K562 (cell line): ENCODE results near the gene IL10RB. TPM values are rescaled to one million over a fixed set of nuclear protein-coding genes. Genes with fewer than 3 reads are reported as not detected.
A peak's percentile ranks its signal among the peaks of the same experiment; 100 is the strongest.

Experiments used
- COPS2 ChIP-seq: fragments of 450-650 bp; conservative IDR thresholded peaks from 2 replicates; pipeline ENCODE4 v1.6.1; 2016; ENCODE audit warnings: mild to moderate bottlenecking, moderate library complexity
- E4F1 ChIP-seq: fragments of 250-450 bp; sonication (Bioruptor Pico); IDR thresholded peaks from 2 replicates; pipeline ENCODE4 v1.5.0; 2021; ENCODE audit warnings: mild to moderate bottlenecking, borderline replicate concordance
- GABPB2 ChIP-seq: fragments of 250-450 bp; sonication (Bioruptor Pico); conservative IDR thresholded peaks from 2 replicates; pipeline ENCODE4 v1.5.1; 2021; ENCODE audit warnings: mild to moderate bottlenecking
- GTF3C2 ChIP-seq: IDR thresholded peaks from 3 replicates; pipeline ENCODE4 v1.6.1; 2011; ENCODE audit warnings: borderline replicate concordance, mild to moderate bottlenecking, moderate library complexity; ENCODE audit not compliant: insufficient read length; ENCODE audit errors: extremely low read depth
- IRF2 ChIP-seq: sonication (generic); formaldehyde crosslinking; IDR thresholded peaks from 2 replicates; pipeline ENCODE4 v1.8.1; 2022; ENCODE audit warnings: mild to moderate bottlenecking, missing genetic modification reagents
- PHB ChIP-seq: fragments of 250-450 bp; sonication (Bioruptor Pico); IDR thresholded peaks from 2 replicates; pipeline ENCODE4 v1.5.0; 2021
- RFX5 ChIP-seq: IDR thresholded peaks from 2 replicates; pipeline ENCODE4 v1.6.1; 2011; ENCODE audit warnings: low read depth, mild to moderate bottlenecking, improper control_type of control experiment, low read length
- RREB1 ChIP-seq: fragments of 250-450 bp; sonication (Bioruptor Pico); IDR thresholded peaks from 2 replicates; pipeline ENCODE4 v1.4.0; 2020
- SMAD3 ChIP-seq: fragments of 450-650 bp; formaldehyde crosslinking; conservative IDR thresholded peaks from 2 replicates; pipeline ENCODE4 v1.4.0; 2020; ENCODE audit warnings: mild to moderate bottlenecking
- SRSF9 ChIP-seq: fragments of 200-400 bp; formaldehyde crosslinking; IDR thresholded peaks from 2 replicates; pipeline ENCODE4 v1.6.1; 2017; ENCODE audit warnings: low read depth, low read length, borderline replicate concordance
- ZHX1 ChIP-seq: fragments of 150-350 bp; conservative IDR thresholded peaks from 2 replicates; pipeline ENCODE4 v1.6.1; 2014; ENCODE audit warnings: low read length
- ZNF644 ChIP-seq: fragments of 200-800 bp; sonication (Bioruptor generic); IDR thresholded peaks from 2 replicates; pipeline ENCODE4 v1.6.1; 2016; ENCODE audit warnings: low read depth, missing genetic modification characterization, missing compliant biosample characterization
- polyA plus RNA-seq, 8 experiments: library from polyadenylated mRNA; depleted of rRNA in 4 of 8; stranded (reverse) in 5 of 8; unstranded in 3 of 8; fragments of >200 nt; fragmentation: Nextera tagmentation in 2 of 8; fragmentation: Illumina TruSeq in 1 of 8; extraction: Ambion mirVana in 2 of 8; extraction: Trizol in 1 of 8; gene quantifications; 2 replicates each; pipeline versions ENCODE4 v1.2.1 to v1.2.3, GENCODE V29; 2011 to 2014; ENCODE audit warnings: inconsistent platforms in 1 of 8, missing spikeins in 1 of 8
- total RNA-seq, 7 experiments: library from RNA; depleted of rRNA in 6 of 7; stranded (reverse); fragments of >200 nt in 6 of 7; fragmentation: Illumina TruSeq in 2 of 7; extraction: Trizol in 2 of 7; gene quantifications; 2 replicates each; pipeline versions ENCODE4 v1.2.1 to v1.2.3, GENCODE V29; 2011 to 2021; ENCODE audit warnings: low replicate concordance in 1 of 7

Gene IL10RB
- total and polyA plus RNA-seq, 9 of the 15 experiments (the other 6 are each of a cell fraction or from before 2014, with no cell fraction given), result 10.9 to 33.8 (median 23.0) TPM

GRCh38 chr21:33300701-33301631, 34.8 kb downstream of the IL10RB start (continued):
- peak; percentile 96; the same call in 1 of the 2 replicates for TF ChIP-seq RREB1
- no peak for TF ChIP-seq IRF2 (CRISPR knock-in tag)
- peak; percentile 91 for TF ChIP-seq ZNF644 (tag)
- TF ChIP-seq ZHX1, result no peak
- TF ChIP-seq RFX5, result no peak
- TF ChIP-seq SRSF9, result no peak
- no peak for TF ChIP-seq GABPB2 (CRISPR knock-in tag)
- peak; percentile 97 for TF ChIP-seq SMAD3 (CRISPR knock-in tag)
- TF ChIP-seq E4F1 (CRISPR knock-in tag), result no peak; the same call in 1 of the 2 replicates
- TF ChIP-seq PHB, result no peak
- TF ChIP-seq GTF3C2, result no peak
- TF ChIP-seq COPS2, result no peak
